ENCODE data around the gene PPP1R26. TPM values are rescaled to one million over a fixed set of nuclear protein-coding genes. Genes with fewer than 3 reads are reported as not detected.
"Not testable (repeated sequence)": the region's sequence is repeated elsewhere in the genome, so short reads cannot be mapped to it uniquely, and the experiment has no call there.

PPP1R26 gene
- total and polyA plus RNA-seq, 4 donors = 9.3 to 29.6 (median 18.3) TPM

DNA sequence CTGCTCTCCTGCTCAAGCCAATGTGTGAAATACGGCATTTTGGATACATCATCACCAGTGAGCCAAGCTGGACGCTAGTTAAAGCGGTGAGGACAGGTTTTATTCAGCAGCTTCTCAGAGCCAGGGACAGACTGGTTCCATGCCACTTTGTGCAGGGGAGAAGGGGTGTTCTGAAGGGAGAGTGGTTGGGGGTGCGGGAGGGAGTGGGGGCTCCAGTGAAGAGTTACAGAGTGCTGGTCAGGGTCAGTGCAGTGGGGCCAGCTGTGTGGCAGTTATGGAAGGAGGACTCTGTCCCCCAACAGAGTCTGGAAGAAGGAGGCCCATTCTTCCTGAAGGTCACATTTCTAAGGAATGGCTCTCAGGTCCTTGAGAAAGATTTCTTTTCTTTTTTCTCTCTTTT, 55.2 kb downstream of the PPP1R26 start:
- H3K9ac ChIP-seq (ENCODE audit: insufficient read depth in 1 of 2, low read length in 2 of 2); ATAC-seq (ENCODE audit: insufficient read depth, low FRiP score); H3K4me3 ChIP-seq; H3K4me1 ChIP-seq (ENCODE audit: control insufficient read depth in 5 of 5, insufficient read depth in 5 of 5, low read length in 5 of 5); DNase-seq; H3K36me3 ChIP-seq (ENCODE audit: control insufficient read depth in 4 of 4, insufficient read depth in 4 of 4, low read length in 4 of 4); H3K27me3 ChIP-seq (ENCODE audit: control insufficient read depth in 3 of 3, insufficient read depth in 3 of 3, low read length in 2 of 3); H3K27ac ChIP-seq (ENCODE audit: low read depth in 1 of 2, low read length in 1 of 2); H3K9me3 ChIP-seq (ENCODE audit: control insufficient read depth in 4 of 4, insufficient read depth in 3 of 4, low read length in 3 of 4): not testable (repeated sequence)
- 72 to 78% methylated on average over 4 of the region's 4 CpGs for WGBS, 2 donors

DNA sequence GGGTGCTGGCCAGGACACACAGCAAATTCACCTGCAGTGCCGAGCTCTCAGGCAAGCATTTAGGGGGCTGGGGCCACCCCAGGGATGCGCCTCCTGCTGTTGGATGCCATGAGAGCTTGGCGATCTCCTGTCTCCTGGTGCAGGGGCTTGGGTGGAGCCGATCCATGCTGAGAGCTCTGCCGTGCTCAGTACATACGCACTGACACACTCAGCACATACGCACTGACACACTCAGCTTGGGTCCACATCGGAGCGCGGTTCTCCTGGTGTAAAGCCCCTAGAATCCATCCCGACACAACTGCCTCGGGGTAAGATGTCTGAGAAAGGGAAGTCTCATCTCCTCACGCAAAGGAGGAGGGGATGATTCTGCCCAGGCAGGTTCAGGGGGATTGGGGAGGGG, 56.0 kb downstream of the PPP1R26 start:
- 80 to 90% methylated on average over 10 to 13 of the region's 13 CpGs for WGBS, 2 donors
- DNase-seq; H3K36me3 ChIP-seq (ENCODE audit: control insufficient read depth in 4 of 4, insufficient read depth in 4 of 4, low read length in 4 of 4); H3K4me3 ChIP-seq; ATAC-seq (ENCODE audit: insufficient read depth, low FRiP score); H3K9ac ChIP-seq (ENCODE audit: insufficient read depth in 1 of 2, low read length in 2 of 2); H3K27ac ChIP-seq (ENCODE audit: low read depth in 1 of 2, low read length in 1 of 2); H3K9me3 ChIP-seq (ENCODE audit: control insufficient read depth in 4 of 4, insufficient read depth in 3 of 4, low read length in 3 of 4); H3K27me3 ChIP-seq (ENCODE audit: control insufficient read depth in 3 of 3, insufficient read depth in 3 of 3, low read length in 2 of 3); H3K4me1 ChIP-seq (ENCODE audit: control insufficient read depth in 5 of 5, insufficient read depth in 5 of 5, low read length in 5 of 5): not testable (repeated sequence)

- Histone ChIP-seq H3K9me3 (ENCODE audit: control insufficient read depth in 4 of 4, insufficient read depth in 3 of 4, low read length in 3 of 4) (no peaks in the 10 kb centered on the region), H3K27ac (ENCODE audit: low read depth in 1 of 2, low read length in 1 of 2) (no peak overlapping the region), H3K4me1 (ENCODE audit: control insufficient read depth in 5 of 5, insufficient read depth in 5 of 5, low read length in 5 of 5) (no peaks in the 10 kb centered on the region), H3K36me3 (ENCODE audit: control insufficient read depth in 4 of 4, insufficient read depth in 4 of 4, low read length in 4 of 4) (no peaks in the 10 kb centered on the region), H3K27me3 (ENCODE audit: control insufficient read depth in 3 of 3, insufficient read depth in 3 of 3, low read length in 2 of 3) (peaks cover 0 to 2% (median 0%) of the 10 kb centered on the region in 3 donors), H3K9ac (ENCODE audit: insufficient read depth in 1 of 2, low read length in 2 of 2) (no peak overlapping the region), H3K4me3 (no peak overlapping the region)
- no peak for TF ChIP-seq CTCF (IDR thresholded peaks at IDR 0.05; ENCODE audit: control extremely low read depth, extremely low read depth)
- ATAC-seq (ENCODE audit: insufficient read depth, low FRiP score) (no peak), DNase-seq (no peak)
- 74 to 76% methylated on average over 8 of the region's 8 CpGs for WGBS, 2 donors
These were observed 56.6 kb downstream of the PPP1R26 start for GRCh38 chr9:135536216-135536615.

Other genes with a start within 250 kb of the PPP1R26 start
- 10 to 100 TPM; 18.2 to 30.5 TPM for gene MRPS2, start 20.9 kb downstream of the PPP1R26 start, total RNA-seq
- 10 to 100 TPM; 33.0 to 42.0 TPM for gene MRPS2, start 20.9 kb downstream of the PPP1R26 start, polyA plus RNA-seq
- not detected for gene LCN1, start 41.7 kb downstream of the PPP1R26 start, total RNA-seq
- not detected for gene LCN1, start 41.7 kb downstream of the PPP1R26 start, polyA plus RNA-seq
- gene OBP2A, start 66.3 kb downstream of the PPP1R26 start, total RNA-seq = not detected
- gene OBP2A, start 66.3 kb downstream of the PPP1R26 start, polyA plus RNA-seq = under 1 TPM in 1 of 2 donors, not detected in 1; 0.07 TPM
- under 1 TPM in 1 of 2 donors, not detected in 1; 0.37 TPM for gene PAEP, start 82.0 kb downstream of the PPP1R26 start, total RNA-seq
- gene PAEP, start 82.0 kb downstream of the PPP1R26 start, polyA plus RNA-seq = 1 to 10 TPM in 1 of 2 donors, under 1 TPM in 1; 0.98 to 3.0 TPM
- not detected for gene GLT6D1, start 159.8 kb downstream of the PPP1R26 start, total RNA-seq
- not detected for gene GLT6D1, start 159.8 kb downstream of the PPP1R26 start, polyA plus RNA-seq
- not detected for gene LCN9, start 183.5 kb downstream of the PPP1R26 start, total RNA-seq
- gene LCN9, start 183.5 kb downstream of the PPP1R26 start, polyA plus RNA-seq = not detected
- not detected for gene SOHLH1, start 219.7 kb downstream of the PPP1R26 start, total RNA-seq
- not detected for gene SOHLH1, start 219.7 kb downstream of the PPP1R26 start, polyA plus RNA-seq
- gene KCNT1, start 222.4 kb downstream of the PPP1R26 start, total RNA-seq = under 1 TPM; 0.06 to 0.28 TPM
- under 1 TPM; 0.06 to 0.16 TPM for gene KCNT1, start 222.4 kb downstream of the PPP1R26 start, polyA plus RNA-seq

All from lung (tissue), 12 donors.